WTC11 (cell line): Measurements from ENCODE around the gene NTN3. TPM values are rescaled to one million over a fixed set of nuclear protein-coding genes. Genes with fewer than 3 reads are reported as not detected.

Experiments used
- ATAC-seq: fragments of 200-7000 bp; cut with Tn5 transposase; 2 replicates; pipeline ENCODE4 v1.10.0; 2021; ENCODE audit warnings: mild to moderate bottlenecking, moderate library complexity
- CTCF ChIA-PET: fragments of 300-600 bp; sonication (Branson Sonifier 250); formaldehyde crosslinking; loops from one replicate; lab custom pipeline; 2021; ENCODE audit warnings: antibody characterized with exemption; lab: Charles Lee
- POLR2A ChIA-PET: fragments of 350-600 bp; sonication (Branson Sonifier 250); formaldehyde crosslinking; loops from one replicate; lab custom pipeline; 2021; ENCODE audit warnings: antibody characterized with exemption; lab: Charles Lee
- DNase-seq: peaks from one replicate; pipeline ENCODE4 v3.0.0; 2021; ENCODE audit warnings: low spot score
- H3K27ac Mint-ChIP-seq: 2 replicates; pipeline ENCODE4 v1.8.0; 2021; ENCODE audit warnings: mixed read lengths
- H3K27me3 Mint-ChIP-seq: 2 replicates; pipeline ENCODE4 v1.8.0; 2021; ENCODE audit warnings: low read depth, mild to moderate bottlenecking, moderate library complexity, mixed read lengths
- H3K36me3 Mint-ChIP-seq: 2 replicates; pipeline ENCODE4 v1.8.0; 2021; ENCODE audit warnings: mixed read lengths
- H3K4me1 Mint-ChIP-seq: 2 replicates; pipeline ENCODE4 v1.8.0; 2022; ENCODE audit warnings: mixed read lengths
- H3K4me3 Mint-ChIP-seq: 2 replicates; pipeline ENCODE4 v1.8.0; 2021; ENCODE audit warnings: mild to moderate bottlenecking, moderate library complexity, mixed read lengths
- H3K9me3 Mint-ChIP-seq: 2 replicates; pipeline ENCODE4 v1.8.0; 2021; ENCODE audit warnings: mixed read lengths
- AR ChIP-seq: fragments of 250-450 bp; sonication (Bioruptor Pico); IDR thresholded peaks from 2 replicates; pipeline ENCODE4 v1.9.0; 2021; ENCODE audit warnings: mild to moderate bottlenecking
- ATF1 ChIP-seq: sonication (generic); formaldehyde crosslinking; IDR thresholded peaks from 2 replicates; pipeline ENCODE4 v1.8.1; 2023; ENCODE audit warnings: mild to moderate bottlenecking, moderate library complexity, missing genetic modification reagents
- ATF3 ChIP-seq: sonication (generic); formaldehyde crosslinking; conservative IDR thresholded peaks from 2 replicates; pipeline ENCODE4 v1.8.1; 2022; ENCODE audit warnings: mild to moderate bottlenecking, missing genetic modification reagents
- CBFB ChIP-seq: sonication (generic); formaldehyde crosslinking; IDR thresholded peaks from 2 replicates; pipeline ENCODE4 v1.8.1; 2022; ENCODE audit warnings: mild to moderate bottlenecking, low read depth, missing genetic modification reagents
- CREB1 ChIP-seq: sonication (generic); formaldehyde crosslinking; IDR thresholded peaks from 2 replicates; pipeline ENCODE4 v1.8.0; 2023; ENCODE audit warnings: mild to moderate bottlenecking, missing genetic modification reagents
- E2F4 ChIP-seq: sonication (generic); formaldehyde crosslinking; IDR thresholded peaks from 2 replicates; pipeline ENCODE4 v1.8.1; 2022; ENCODE audit warnings: low read depth, mild to moderate bottlenecking, moderate library complexity, missing genetic modification reagents, borderline replicate concordance
- EMX1 ChIP-seq: fragments of 250-450 bp; sonication (Bioruptor Pico); IDR thresholded peaks from 2 replicates; pipeline ENCODE4 v1.8.0; 2021; ENCODE audit warnings: mild to moderate bottlenecking
- GABPB1 ChIP-seq: sonication (generic); formaldehyde crosslinking; IDR thresholded peaks from 2 replicates; pipeline ENCODE4 v1.8.1; 2023; ENCODE audit warnings: mild to moderate bottlenecking, missing genetic modification reagents
- IRF1 ChIP-seq: sonication (generic); formaldehyde crosslinking; IDR thresholded peaks from 2 replicates; pipeline ENCODE4 v1.8.0; 2023; ENCODE audit warnings: missing genetic modification reagents
- JAZF1 ChIP-seq: fragments of 250-450 bp; sonication (Bioruptor Pico); IDR thresholded peaks from 2 replicates; pipeline ENCODE4 v1.9.0; 2021; ENCODE audit warnings: moderate library complexity, mild to moderate bottlenecking, inconsistent platforms
- MAX ChIP-seq: sonication (generic); formaldehyde crosslinking; IDR thresholded peaks from 2 replicates; pipeline ENCODE4 v1.8.0; 2022; ENCODE audit warnings: mild to moderate bottlenecking, missing genetic modification reagents
- MLX ChIP-seq: sonication (generic); formaldehyde crosslinking; IDR thresholded peaks from 2 replicates; pipeline ENCODE4 v1.8.1; 2023; ENCODE audit warnings: mild to moderate bottlenecking, missing genetic modification reagents, moderate library complexity
- MYBL2 ChIP-seq: sonication (generic); formaldehyde crosslinking; IDR thresholded peaks from 2 replicates; pipeline ENCODE4 v1.8.1; 2023; ENCODE audit warnings: mild to moderate bottlenecking, moderate library complexity, missing genetic modification reagents
- NFATC4 ChIP-seq: fragments of 250-450 bp; sonication (Bioruptor Pico); IDR thresholded peaks from 2 replicates; pipeline ENCODE4 v1.9.0; 2021; ENCODE audit warnings: mild to moderate bottlenecking
- NFYB ChIP-seq: sonication (generic); formaldehyde crosslinking; conservative IDR thresholded peaks from 2 replicates; pipeline ENCODE4 v1.8.0; 2022; ENCODE audit warnings: low read depth, missing genetic modification reagents
- SOX15 ChIP-seq: fragments of 250-450 bp; sonication (Bioruptor Pico); IDR thresholded peaks from 2 replicates; pipeline ENCODE4 v1.9.0; 2021; ENCODE audit warnings: mild to moderate bottlenecking
- STAT6 ChIP-seq: sonication (generic); formaldehyde crosslinking; conservative IDR thresholded peaks from 2 replicates; pipeline ENCODE4 v1.8.1; 2023; ENCODE audit warnings: mild to moderate bottlenecking, low read depth, missing genetic modification reagents, moderate library complexity
- ZBTB21 ChIP-seq: sonication (generic); formaldehyde crosslinking; IDR thresholded peaks from 2 replicates; pipeline ENCODE4 v1.8.1; 2023; ENCODE audit warnings: mild to moderate bottlenecking, missing genetic modification reagents, borderline replicate concordance
- ZBTB43 ChIP-seq: sonication (generic); formaldehyde crosslinking; IDR thresholded peaks from 2 replicates; pipeline ENCODE4 v1.8.1; 2023; ENCODE audit warnings: mild to moderate bottlenecking, missing genetic modification reagents
- ZNF396 ChIP-seq: fragments of 250-450 bp; sonication (Bioruptor Pico); IDR thresholded peaks from 2 replicates; pipeline ENCODE4 v1.8.0; 2021; ENCODE audit warnings: mild to moderate bottlenecking, moderate library complexity, borderline replicate concordance
- total RNA-seq: library from RNA; stranded (reverse); gene quantifications from 3 replicates; pipeline ENCODE4 v1.2.3, GENCODE V29; 2021

The NTN3 gene
- total RNA-seq, 1 experiment from 2014 or later = 0.92 TPM

- Mint-ChIP-seq H3K9me3 (no peaks in the 10 kb centered on the region), H3K36me3 (peaks cover 60% of the 10 kb centered on the region), H3K27me3 (no peaks in the 10 kb centered on the region), H3K4me1 (no peaks in the 10 kb centered on the region), H3K27ac (no peak overlapping the region), H3K4me3 (no peak overlapping the region)
- ATAC-seq (no peak), DNase-seq (no peak)
- TF ChIP-seq NFATC4 (CRISPR knock-in tag) (no peak), ZBTB21 (CRISPR knock-in tag) (no peak), ATF1 (CRISPR knock-in tag) (no peak), CBFB (no peak), MYBL2 (CRISPR knock-in tag) (no peak), SOX15 (CRISPR knock-in tag) (no peak), CREB1 (CRISPR knock-in tag) (no peak), NFYB (CRISPR knock-in tag) (no peak), STAT6 (CRISPR knock-in tag) (no peak), MAX (CRISPR knock-in tag) (no peak)
- ChIA-PET CTCF (interaction anchor here (1.1 to 1.5 kb wide), 2 partner anchors 20 to 73 kb away, joined by 3 to 5 read pairs; no protein-coding TSS in a partner anchor), POLR2A (interaction anchor here (0.6 kb wide), 1 partner anchor 18 kb away, joined by 5 read pairs; no protein-coding TSS in a partner anchor)
These were observed 20.1 kb upstream of the NTN3 start for GRCh38 chr16:2450975-2451381.

- DNase-seq (no peak), ATAC-seq (no peak)
- Mint-ChIP-seq H3K36me3 (peaks cover 60% of the 10 kb centered on the region), H3K9me3 (no peaks in the 10 kb centered on the region), H3K4me1 (no peaks in the 10 kb centered on the region), H3K4me3 (no peak overlapping the region), H3K27me3 (no peaks in the 10 kb centered on the region), H3K27ac (no peak overlapping the region)
- ChIA-PET POLR2A (no interaction called here), CTCF (interaction anchor here (1.5 kb wide), 1 partner anchor 21 kb away, joined by 3 read pairs; no protein-coding TSS in a partner anchor)
- TF ChIP-seq ATF3 (no peak), E2F4 (no peak), JAZF1 (CRISPR knock-in tag) (no peak), MLX (CRISPR knock-in tag) (no peak), ZBTB43 (CRISPR knock-in tag) (no peak), ZNF396 (CRISPR knock-in tag) (no peak), EMX1 (CRISPR knock-in tag) (no peak), AR (no peak), GABPB1 (CRISPR knock-in tag) (no peak), IRF1 (no peak)
These were observed 19.2 kb upstream of the NTN3 start for GRCh38 chr16:2451851-2452320.
